ENCODE data around the gene DLGAP1.
A peak's percentile ranks its signal among the peaks of the same experiment; 100 is the strongest.

Gene DLGAP1

GRCh38 chr18:3447068-3447894, 1007.8 kb downstream of the DLGAP1 start:
- H3K4me2 ChIP-seq (ENCODE audit: low read length): peak overlapping the region; percentile 94
- peaks cover 20% of the 10 kb centered on the region for H3K4me1 ChIP-seq (ENCODE audit: insufficient read depth, low read length, severe bottlenecking)
- H3K79me2 ChIP-seq (ENCODE audit: insufficient read depth, low read length): no peaks in the 10 kb centered on the region
- H3K9me2 ChIP-seq (ENCODE audit: low read depth, low read length): no peaks in the 10 kb centered on the region
- no peaks in the 10 kb centered on the region for H3K27me3 ChIP-seq (ENCODE audit: insufficient read depth, low read length)
- H3F3A ChIP-seq (ENCODE audit: insufficient read depth, low read length): no peaks in the 10 kb centered on the region
- H3K4me3 ChIP-seq (ENCODE audit: low read depth, low read length, poor library complexity, severe bottlenecking): peak overlapping the region; percentile 73
- H3K36me3 ChIP-seq (ENCODE audit: insufficient read depth, low read length): no peaks in the 10 kb centered on the region
- no peaks in the 10 kb centered on the region for H3K9me3 ChIP-seq (ENCODE audit: low read length)
- peak overlapping the region; percentile 88 for H3K27ac ChIP-seq (ENCODE audit: low read depth, low read length, poor library complexity, severe bottlenecking)
- peak overlapping the region; percentile 75 for H3K9ac ChIP-seq (ENCODE audit: low read length)
- H4K20me1 ChIP-seq (ENCODE audit: insufficient read depth, low read length): no peaks in the 10 kb centered on the region
- TF ChIP-seq CTCF (IDR thresholded peaks at IDR 0.05; ENCODE audit: low read length): no peak
- TF ChIP-seq EZH2 (IDR thresholded peaks at IDR 0.05; ENCODE audit: borderline replicate concordance, low read length): no peak
- H2AFZ ChIP-seq (ENCODE audit: low read length): no peak overlapping the region

Measured in OCI-LY1 (cell line).